ENCODE data around the gene GMDS. TPM values are rescaled to one million over a fixed set of nuclear protein-coding genes. Genes with fewer than 3 reads are reported as not detected.

The GMDS gene
- total RNA-seq, 1 donor from 2014 or later: 34.0 TPM

- TF ChIP-seq CTCF (IDR thresholded peaks at IDR 0.05): no peak
- peaks cover 23% of the 10 kb centered on the region for H3K4me1 Mint-ChIP-seq (ENCODE audit: low read depth)
- no peaks in the 10 kb centered on the region for H3K36me3 Mint-ChIP-seq (ENCODE audit: low read depth)
- H3K9me3 Mint-ChIP-seq (ENCODE audit: low read depth): no peaks in the 10 kb centered on the region
- H3K27me3 Mint-ChIP-seq (ENCODE audit: low read depth): no peaks in the 10 kb centered on the region
- H3K27ac Mint-ChIP-seq (ENCODE audit: unreplicated experiment): no peak overlapping the region
- DNase-seq (ENCODE audit: low spot score): no peak
- no peak overlapping the region for H3K4me3 Mint-ChIP-seq (ENCODE audit: unreplicated experiment)
These were observed 14.6 kb downstream of the GMDS start for GRCh38 chr6:2230659-2231277.

GRCh38 chr6:2229742-2230141, 15.7 kb downstream of the GMDS start:
- H3K4me1 Mint-ChIP-seq (ENCODE audit: low read depth): peaks cover 24% of the 10 kb centered on the region
- no peak overlapping the region for H3K4me3 Mint-ChIP-seq (ENCODE audit: unreplicated experiment)
- H3K27me3 Mint-ChIP-seq (ENCODE audit: low read depth): no peaks in the 10 kb centered on the region
- no peaks in the 10 kb centered on the region for H3K36me3 Mint-ChIP-seq (ENCODE audit: low read depth)
- no peaks in the 10 kb centered on the region for H3K9me3 Mint-ChIP-seq (ENCODE audit: low read depth)
- no peak for DNase-seq (ENCODE audit: low spot score)
- H3K27ac Mint-ChIP-seq (ENCODE audit: unreplicated experiment): peak overlapping the region; percentile 24
- no peak for TF ChIP-seq CTCF (IDR thresholded peaks at IDR 0.05)

GRCh38 chr6:2229039-2229438, 16.4 kb downstream of the GMDS start:
- no peak for TF ChIP-seq CTCF (IDR thresholded peaks at IDR 0.05)
- H3K4me1 Mint-ChIP-seq (ENCODE audit: low read depth): peaks cover 24% of the 10 kb centered on the region
- H3K36me3 Mint-ChIP-seq (ENCODE audit: low read depth): no peaks in the 10 kb centered on the region
- DNase-seq (ENCODE audit: low spot score): no peak
- H3K9me3 Mint-ChIP-seq (ENCODE audit: low read depth): no peaks in the 10 kb centered on the region
- no peak overlapping the region for H3K27ac Mint-ChIP-seq (ENCODE audit: unreplicated experiment)
- no peak overlapping the region for H3K4me3 Mint-ChIP-seq (ENCODE audit: unreplicated experiment)
- no peaks in the 10 kb centered on the region for H3K27me3 Mint-ChIP-seq (ENCODE audit: low read depth)

GRCh38 chr6:2228392-2228791, 17.0 kb downstream of the GMDS start:
- no peak for TF ChIP-seq CTCF (IDR thresholded peaks at IDR 0.05)
- no peaks in the 10 kb centered on the region for H3K27me3 Mint-ChIP-seq (ENCODE audit: low read depth)
- no peak overlapping the region for H3K27ac Mint-ChIP-seq (ENCODE audit: unreplicated experiment)
- no peaks in the 10 kb centered on the region for H3K9me3 Mint-ChIP-seq (ENCODE audit: low read depth)
- no peak for DNase-seq (ENCODE audit: low spot score)
- H3K36me3 Mint-ChIP-seq (ENCODE audit: low read depth): no peaks in the 10 kb centered on the region
- H3K4me3 Mint-ChIP-seq (ENCODE audit: unreplicated experiment): no peak overlapping the region
- H3K4me1 Mint-ChIP-seq (ENCODE audit: low read depth): peaks cover 24% of the 10 kb centered on the region

- no peak for DNase-seq (ENCODE audit: low spot score)
- Mint-ChIP-seq H3K27me3 (ENCODE audit: low read depth) (no peaks in the 10 kb centered on the region), H3K27ac (ENCODE audit: unreplicated experiment) (no peak overlapping the region), H3K4me1 (ENCODE audit: low read depth) (peaks cover 17% of the 10 kb centered on the region), H3K4me3 (ENCODE audit: unreplicated experiment) (no peak overlapping the region), H3K9me3 (ENCODE audit: low read depth) (no peaks in the 10 kb centered on the region), H3K36me3 (ENCODE audit: low read depth) (no peaks in the 10 kb centered on the region)
- TF ChIP-seq CTCF (IDR thresholded peaks at IDR 0.05): no peak
These were observed 18.6 kb downstream of the GMDS start for GRCh38 chr6:2226775-2227174.
